Measurements from ENCODE around the gene TACC2.

- TF ChIP-seq, protein P1, sequence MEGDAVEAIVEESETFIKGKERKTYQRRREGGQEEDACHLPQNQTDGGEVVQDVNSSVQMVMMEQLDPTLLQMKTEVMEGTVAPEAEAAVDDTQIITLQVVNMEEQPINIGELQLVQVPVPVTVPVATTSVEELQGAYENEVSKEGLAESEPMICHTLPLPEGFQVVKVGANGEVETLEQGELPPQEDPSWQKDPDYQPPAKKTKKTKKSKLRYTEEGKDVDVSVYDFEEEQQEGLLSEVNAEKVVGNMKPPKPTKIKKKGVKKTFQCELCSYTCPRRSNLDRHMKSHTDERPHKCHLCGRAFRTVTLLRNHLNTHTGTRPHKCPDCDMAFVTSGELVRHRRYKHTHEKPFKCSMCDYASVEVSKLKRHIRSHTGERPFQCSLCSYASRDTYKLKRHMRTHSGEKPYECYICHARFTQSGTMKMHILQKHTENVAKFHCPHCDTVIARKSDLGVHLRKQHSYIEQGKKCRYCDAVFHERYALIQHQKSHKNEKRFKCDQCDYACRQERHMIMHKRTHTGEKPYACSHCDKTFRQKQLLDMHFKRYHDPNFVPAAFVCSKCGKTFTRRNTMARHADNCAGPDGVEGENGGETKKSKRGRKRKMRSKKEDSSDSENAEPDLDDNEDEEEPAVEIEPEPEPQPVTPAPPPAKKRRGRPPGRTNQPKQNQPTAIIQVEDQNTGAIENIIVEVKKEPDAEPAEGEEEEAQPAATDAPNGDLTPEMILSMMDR (IDR thresholded peaks at IDR 0.05) = no peak
- no peak for TF ChIP-seq POLR2A (IDR thresholded peaks at IDR 0.05)
Observed at GRCh38 chr10:122253605-122254004, 264.6 kb downstream of the TACC2 start.
